ENCODE data around the gene PIP5K1B. TPM values are rescaled to one million over a fixed set of nuclear protein-coding genes. Genes with fewer than 3 reads are reported as not detected.

PIP5K1B gene
- total and polyA plus RNA-seq, 2 donors: 0.94 to 1.2 TPM

GRCh38 chr9:68844157-68844556 is 139.1 kb downstream of the PIP5K1B start:
- H3K36me3 ChIP-seq (ENCODE audit: control insufficient read depth in 2 of 2, insufficient read depth in 2 of 2, low read length in 1 of 2): no peaks in the 10 kb centered on the region
- DNase-seq (ENCODE audit: low read depth in 6 of 9, low spot score in 9 of 9): no peak

GRCh38 chr9:68844631-68845612 is 139.9 kb downstream of the PIP5K1B start:
- Histone ChIP-seq H3K36me3 (ENCODE audit: control insufficient read depth in 2 of 2, insufficient read depth in 2 of 2, low read length in 1 of 2) (no peaks in the 10 kb centered on the region), H3K27ac (ENCODE audit: low read depth in 1 of 2, low read length in 1 of 2) (no peak overlapping the region), H3K9me3 (ENCODE audit: control insufficient read depth in 2 of 2, insufficient read depth in 1 of 2, low read length in 1 of 2) (no peaks in the 10 kb centered on the region), H3K27me3 (ENCODE audit: control insufficient read depth in 2 of 2, insufficient read depth in 1 of 2, low read length in 1 of 2) (no peaks in the 10 kb centered on the region), H3K4me1 (ENCODE audit: control insufficient read depth in 2 of 2, insufficient read depth in 2 of 2, low read length in 2 of 2) (no peaks in the 10 kb centered on the region), H3K4me3 (ENCODE audit: low read length in 2 of 2) (no peak overlapping the region)
- 74% methylated on average over 13 of the region's 13 CpGs for whole genome bisulfite sequencing
- peak in 4 of 9 donors; percentile 4 to 46 (median 16) for DNase-seq (ENCODE audit: low read depth in 6 of 9, low spot score in 9 of 9)

More at GRCh38 chr9:68844157-68844556, 139.1 kb downstream of the PIP5K1B start:
- Histone ChIP-seq H3K4me3 (ENCODE audit: low read length in 2 of 2) (no peak overlapping the region), H3K27ac (ENCODE audit: low read depth in 1 of 2, low read length in 1 of 2) (no peak overlapping the region), H3K9me3 (ENCODE audit: control insufficient read depth in 2 of 2, insufficient read depth in 1 of 2, low read length in 1 of 2) (no peaks in the 10 kb centered on the region), H3K27me3 (ENCODE audit: control insufficient read depth in 2 of 2, insufficient read depth in 1 of 2, low read length in 1 of 2) (no peaks in the 10 kb centered on the region), H3K4me1 (ENCODE audit: control insufficient read depth in 2 of 2, insufficient read depth in 2 of 2, low read length in 2 of 2) (no peaks in the 10 kb centered on the region)
- 61% methylated on average over 3 of the region's 3 CpGs for WGBS

- Histone ChIP-seq H3K4me3 (ENCODE audit: low read length in 2 of 2) (no peak overlapping the region), H3K9me3 (ENCODE audit: control insufficient read depth in 2 of 2, insufficient read depth in 1 of 2, low read length in 1 of 2) (no peaks in the 10 kb centered on the region), H3K27ac (ENCODE audit: low read depth in 1 of 2, low read length in 1 of 2) (no peak overlapping the region), H3K27me3 (ENCODE audit: control insufficient read depth in 2 of 2, insufficient read depth in 1 of 2, low read length in 1 of 2) (no peaks in the 10 kb centered on the region), H3K36me3 (ENCODE audit: control insufficient read depth in 2 of 2, insufficient read depth in 2 of 2, low read length in 1 of 2) (no peaks in the 10 kb centered on the region), H3K4me1 (ENCODE audit: control insufficient read depth in 2 of 2, insufficient read depth in 2 of 2, low read length in 2 of 2) (no peaks in the 10 kb centered on the region)
- no peak for DNase-seq (ENCODE audit: low read depth in 6 of 9, low spot score in 9 of 9)
Measured at GRCh38 chr9:68847765-68848164, 142.7 kb downstream of the PIP5K1B start.

- Histone ChIP-seq H3K27me3 (ENCODE audit: control insufficient read depth in 2 of 2, insufficient read depth in 1 of 2, low read length in 1 of 2) (no peaks in the 10 kb centered on the region), H3K4me1 (ENCODE audit: control insufficient read depth in 2 of 2, insufficient read depth in 2 of 2, low read length in 2 of 2) (no peaks in the 10 kb centered on the region), H3K27ac (ENCODE audit: low read depth in 1 of 2, low read length in 1 of 2) (no peak overlapping the region), H3K4me3 (ENCODE audit: low read length in 2 of 2) (no peak overlapping the region), H3K36me3 (ENCODE audit: control insufficient read depth in 2 of 2, insufficient read depth in 2 of 2, low read length in 1 of 2) (no peaks in the 10 kb centered on the region), H3K9me3 (ENCODE audit: control insufficient read depth in 2 of 2, insufficient read depth in 1 of 2, low read length in 1 of 2) (no peaks in the 10 kb centered on the region)
- DNase-seq (ENCODE audit: low read depth in 6 of 9, low spot score in 9 of 9): no peak
- WGBS: 96% methylated on average over 4 of the region's 4 CpGs
Measured at GRCh38 chr9:68851657-68852056, 146.6 kb downstream of the PIP5K1B start.

- no peak overlapping the region for H3K27ac ChIP-seq (ENCODE audit: low read depth in 1 of 2, low read length in 1 of 2)
- no peak overlapping the region for H3K4me3 ChIP-seq (ENCODE audit: low read length in 2 of 2)
- H3K9me3 ChIP-seq (ENCODE audit: control insufficient read depth in 2 of 2, insufficient read depth in 1 of 2, low read length in 1 of 2): no peaks in the 10 kb centered on the region
- no peaks in the 10 kb centered on the region for H3K27me3 ChIP-seq (ENCODE audit: control insufficient read depth in 2 of 2, insufficient read depth in 1 of 2, low read length in 1 of 2)
- DNase-seq (ENCODE audit: low read depth in 6 of 9, low spot score in 9 of 9): no peak
- WGBS: 100% methylated on average over 1 of the region's 1 CpG
- no peaks in the 10 kb centered on the region for H3K36me3 ChIP-seq (ENCODE audit: control insufficient read depth in 2 of 2, insufficient read depth in 2 of 2, low read length in 1 of 2)
- H3K4me1 ChIP-seq (ENCODE audit: control insufficient read depth in 2 of 2, insufficient read depth in 2 of 2, low read length in 2 of 2): no peaks in the 10 kb centered on the region
Measured at GRCh38 chr9:68852941-68853340, 147.9 kb downstream of the PIP5K1B start.

GRCh38 chr9:68859347-68859746 is 154.3 kb downstream of the PIP5K1B start:
- Histone ChIP-seq H3K4me3 (ENCODE audit: low read length in 2 of 2) (no peak overlapping the region), H3K36me3 (ENCODE audit: control insufficient read depth in 2 of 2, insufficient read depth in 2 of 2, low read length in 1 of 2) (no peaks in the 10 kb centered on the region), H3K4me1 (ENCODE audit: control insufficient read depth in 2 of 2, insufficient read depth in 2 of 2, low read length in 2 of 2) (no peaks in the 10 kb centered on the region), H3K27me3 (ENCODE audit: control insufficient read depth in 2 of 2, insufficient read depth in 1 of 2, low read length in 1 of 2) (no peaks in the 10 kb centered on the region), H3K9me3 (ENCODE audit: control insufficient read depth in 2 of 2, insufficient read depth in 1 of 2, low read length in 1 of 2) (no peaks in the 10 kb centered on the region), H3K27ac (ENCODE audit: low read depth in 1 of 2, low read length in 1 of 2) (no peak overlapping the region)
- WGBS: 81% methylated on average over 3 of the region's 3 CpGs
- no peak for DNase-seq (ENCODE audit: low read depth in 6 of 9, low spot score in 9 of 9)

- Histone ChIP-seq H3K36me3 (ENCODE audit: control insufficient read depth in 2 of 2, insufficient read depth in 2 of 2, low read length in 1 of 2) (no peaks in the 10 kb centered on the region), H3K4me1 (ENCODE audit: control insufficient read depth in 2 of 2, insufficient read depth in 2 of 2, low read length in 2 of 2) (no peaks in the 10 kb centered on the region), H3K9me3 (ENCODE audit: control insufficient read depth in 2 of 2, insufficient read depth in 1 of 2, low read length in 1 of 2) (no peaks in the 10 kb centered on the region), H3K27ac (ENCODE audit: low read depth in 1 of 2, low read length in 1 of 2) (no peak overlapping the region), H3K27me3 (ENCODE audit: control insufficient read depth in 2 of 2, insufficient read depth in 1 of 2, low read length in 1 of 2) (no peaks in the 10 kb centered on the region), H3K4me3 (ENCODE audit: low read length in 2 of 2) (no peak overlapping the region)
- 93% methylated on average over 4 of the region's 4 CpGs for whole genome bisulfite sequencing
- DNase-seq (ENCODE audit: low read depth in 6 of 9, low spot score in 9 of 9): no peak
Measured at GRCh38 chr9:68860419-68860818, 155.4 kb downstream of the PIP5K1B start.

- WGBS: 95% methylated on average over 9 of the region's 9 CpGs
- Histone ChIP-seq H3K27me3 (ENCODE audit: control insufficient read depth in 2 of 2, insufficient read depth in 1 of 2, low read length in 1 of 2) (no peaks in the 10 kb centered on the region), H3K36me3 (ENCODE audit: control insufficient read depth in 2 of 2, insufficient read depth in 2 of 2, low read length in 1 of 2) (no peaks in the 10 kb centered on the region), H3K27ac (ENCODE audit: low read depth in 1 of 2, low read length in 1 of 2) (no peak overlapping the region), H3K9me3 (ENCODE audit: control insufficient read depth in 2 of 2, insufficient read depth in 1 of 2, low read length in 1 of 2) (no peaks in the 10 kb centered on the region), H3K4me3 (ENCODE audit: low read length in 2 of 2) (no peak overlapping the region), H3K4me1 (ENCODE audit: control insufficient read depth in 2 of 2, insufficient read depth in 2 of 2, low read length in 2 of 2) (no peaks in the 10 kb centered on the region)
- DNase-seq (ENCODE audit: low read depth in 6 of 9, low spot score in 9 of 9): no peak
Measured at GRCh38 chr9:68861436-68861835, 156.4 kb downstream of the PIP5K1B start.

- Histone ChIP-seq H3K27ac (ENCODE audit: low read depth in 1 of 2, low read length in 1 of 2) (no peak overlapping the region), H3K9me3 (ENCODE audit: control insufficient read depth in 2 of 2, insufficient read depth in 1 of 2, low read length in 1 of 2) (no peaks in the 10 kb centered on the region), H3K27me3 (ENCODE audit: control insufficient read depth in 2 of 2, insufficient read depth in 1 of 2, low read length in 1 of 2) (no peaks in the 10 kb centered on the region), H3K36me3 (ENCODE audit: control insufficient read depth in 2 of 2, insufficient read depth in 2 of 2, low read length in 1 of 2) (no peaks in the 10 kb centered on the region), H3K4me3 (ENCODE audit: low read length in 2 of 2) (no peak overlapping the region), H3K4me1 (ENCODE audit: control insufficient read depth in 2 of 2, insufficient read depth in 2 of 2, low read length in 2 of 2) (no peaks in the 10 kb centered on the region)
- whole genome bisulfite sequencing: 96% methylated on average over 6 of the region's 6 CpGs
- no peak for DNase-seq (ENCODE audit: low read depth in 6 of 9, low spot score in 9 of 9)
Measured at GRCh38 chr9:68867066-68867465, 162.0 kb downstream of the PIP5K1B start.

All from thymus (tissue), 11 donors.